ENCODE data around the gene NCMAP.

GRCh38 chr1:24544239-24544638 is 11.6 kb upstream of the NCMAP start:
- TF ChIP-seq, protein P1, sequence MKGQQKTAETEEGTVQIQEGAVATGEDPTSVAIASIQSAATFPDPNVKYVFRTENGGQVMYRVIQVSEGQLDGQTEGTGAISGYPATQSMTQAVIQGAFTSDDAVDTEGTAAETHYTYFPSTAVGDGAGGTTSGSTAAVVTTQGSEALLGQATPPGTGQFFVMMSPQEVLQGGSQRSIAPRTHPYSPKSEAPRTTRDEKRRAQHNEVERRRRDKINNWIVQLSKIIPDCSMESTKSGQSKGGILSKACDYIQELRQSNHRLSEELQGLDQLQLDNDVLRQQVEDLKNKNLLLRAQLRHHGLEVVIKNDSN (IDR thresholded peaks at IDR 0.05; ENCODE audit: borderline replicate concordance, low read depth), result no peak
- TF ChIP-seq MAX (IDR thresholded peaks at IDR 0.05; ENCODE audit: low read depth), result no peak

Measured in SK-N-SH (cell line).